Stimulated activated CD4-positive, alpha-beta T cell treated with anti-CD3 and anti-CD28 coated beads, Interleukin-1b, Interleukin-23, amount 100 ng/mL, for 24 hours (primary cell): Measurements from ENCODE around the gene FAM171A2.
A peak's percentile ranks its signal among the peaks of the same experiment; 100 is the strongest.
"Not testable (repeated sequence)": the region's sequence is repeated elsewhere in the genome, so short reads cannot be mapped to it uniquely, and the experiment has no call there.

ENCODE experiments used
- DNase-seq, 4 experiments: peaks; one replicate each; pipeline ENCODE4 v3.0.0-alpha.2; 2020; ENCODE audit warnings: low read depth in 4 of 4, low spot score in 1 of 4

The FAM171A2 gene

GRCh38 chr17:44363613-44364159, at the start of gene FAM171A2:
Gene FAM171A2 (minus strand): TSS chr17:44363853. CDS start chr17:44363714, 139 bp downstream.
- peak; percentile 40 to 52 (median 48) for DNase-seq

DNA sequence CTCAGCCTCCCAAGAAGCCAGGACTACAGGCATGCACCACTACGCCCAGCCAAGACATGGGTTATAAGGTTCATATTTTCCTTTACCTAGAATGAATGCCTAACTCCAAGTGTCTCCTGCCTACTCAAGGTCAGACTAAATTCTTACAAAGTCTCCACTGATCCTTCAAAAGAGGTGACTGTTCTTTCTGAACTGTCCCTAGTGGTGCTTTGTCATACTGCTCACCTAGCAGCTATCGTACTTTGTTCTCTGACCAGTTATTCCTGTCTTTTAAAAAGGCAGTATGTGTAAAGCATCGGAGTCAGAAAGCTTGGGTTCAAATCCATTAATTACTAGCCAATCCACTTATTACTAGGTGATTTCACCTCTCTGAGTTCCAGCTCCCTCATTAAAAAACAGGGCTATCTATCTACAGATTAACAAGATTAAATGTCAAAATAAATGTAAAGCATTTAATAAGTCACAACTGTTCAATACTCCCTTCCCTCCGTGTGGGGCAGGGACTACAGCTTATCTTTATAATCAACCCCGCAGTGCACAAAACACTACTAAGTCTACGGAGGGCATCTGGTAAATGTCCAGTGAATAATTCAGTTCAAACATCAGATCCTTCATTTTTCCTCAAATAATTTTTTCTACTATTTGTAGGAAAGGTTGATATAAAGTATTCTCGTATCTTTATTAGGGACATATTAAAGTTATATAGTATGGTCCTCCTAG, 45.8 kb upstream of the FAM171A2 start:
- no peak for DNase-seq

- no peak for DNase-seq
These were observed 45.1 kb upstream of the FAM171A2 start for GRCh38 chr17:44408786-44409185.

- no peak for DNase-seq
These were observed 39.0 kb upstream of the FAM171A2 start for GRCh38 chr17:44402564-44403172.

DNA sequence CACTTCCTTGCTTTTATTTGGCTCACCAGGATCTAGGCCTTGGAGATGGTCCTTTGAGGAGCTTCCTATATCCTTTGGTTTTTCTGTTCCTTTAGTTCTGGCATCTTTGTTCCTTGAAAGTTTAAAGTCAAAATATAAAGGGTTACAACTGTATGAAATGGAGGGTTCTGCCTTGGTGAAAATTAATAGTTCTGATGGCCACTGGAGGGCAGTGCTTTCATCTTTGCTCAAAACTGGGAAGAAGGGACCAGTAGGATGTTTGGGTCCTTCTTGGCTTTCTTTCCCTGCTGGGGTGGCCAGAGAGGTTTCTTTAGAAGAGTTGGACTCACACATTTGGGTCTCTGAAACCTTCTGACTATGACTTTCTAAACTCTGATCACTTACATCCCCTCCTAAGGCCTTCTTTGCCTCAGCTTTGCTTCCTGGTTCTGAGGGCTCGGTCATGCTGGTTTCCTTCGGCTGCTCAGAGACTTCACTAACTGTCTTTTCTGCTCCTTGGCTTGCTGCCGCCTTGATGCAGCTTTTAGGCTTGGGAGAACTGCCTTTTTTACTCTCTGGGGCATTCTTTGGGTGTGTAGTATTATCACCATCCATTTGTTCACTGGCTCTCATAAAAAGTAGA, 36.7 kb upstream of the FAM171A2 start:
- no peak for DNase-seq

GRCh38 chr17:44398692-44399691, 35.3 kb upstream of the FAM171A2 start:
- no peak for DNase-seq

DNA sequence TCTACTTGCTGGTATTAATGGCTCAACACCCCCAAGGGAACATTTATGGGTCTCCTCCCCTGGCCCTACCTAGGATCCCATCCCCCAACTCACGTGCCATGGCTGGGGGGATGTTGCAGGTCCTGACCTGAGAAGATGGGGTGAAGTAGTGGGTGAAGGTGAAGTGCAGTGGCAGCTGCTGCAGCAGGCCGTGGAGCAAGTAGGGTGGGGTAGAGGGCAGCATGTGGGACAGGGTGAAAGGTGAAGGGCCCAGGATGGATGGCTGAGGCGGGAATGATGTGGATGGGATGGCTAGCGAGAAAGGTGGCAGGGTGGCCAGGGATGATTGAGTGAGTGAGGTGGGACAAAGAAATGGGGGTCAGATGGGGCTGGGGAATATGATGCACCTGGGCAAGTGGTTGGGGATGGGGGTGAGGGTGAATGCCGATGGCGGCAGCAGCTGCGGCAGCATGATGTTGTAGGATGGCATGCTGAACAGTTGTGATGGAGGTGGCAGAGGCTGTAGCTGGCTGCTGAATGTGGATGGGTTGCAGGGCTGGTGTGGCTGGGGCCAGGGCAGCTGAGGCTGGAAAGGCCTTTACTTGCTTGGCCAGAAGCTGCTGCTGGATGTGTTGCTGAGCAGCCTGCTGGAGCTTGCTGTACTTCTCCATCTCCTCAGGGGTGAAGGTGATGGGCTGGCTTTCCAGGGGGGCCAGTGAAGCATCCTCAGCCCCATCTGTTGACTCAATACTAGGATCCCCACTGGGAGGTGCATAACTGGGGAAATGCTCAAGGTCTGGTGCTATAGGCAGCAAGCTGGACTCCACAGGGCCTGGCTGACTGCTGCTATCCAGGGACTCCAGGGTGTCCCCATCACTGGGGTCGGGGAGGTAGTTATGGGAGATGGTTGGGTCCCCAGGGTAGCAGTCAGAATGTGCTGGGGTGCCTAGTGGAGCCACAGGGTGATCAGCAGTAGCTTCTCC, 34.1 kb upstream of the FAM171A2 start:
- no peak for DNase-seq

- DNase-seq, result no peak
These were observed 33.3 kb upstream of the FAM171A2 start for GRCh38 chr17:44396946-44397345.

GRCh38 chr17:44394833-44395232, 31.2 kb upstream of the FAM171A2 start:
- no peak for DNase-seq

- not testable (repeated sequence) for DNase-seq
These were observed 30.5 kb upstream of the FAM171A2 start for GRCh38 chr17:44394112-44394511.

DNA sequence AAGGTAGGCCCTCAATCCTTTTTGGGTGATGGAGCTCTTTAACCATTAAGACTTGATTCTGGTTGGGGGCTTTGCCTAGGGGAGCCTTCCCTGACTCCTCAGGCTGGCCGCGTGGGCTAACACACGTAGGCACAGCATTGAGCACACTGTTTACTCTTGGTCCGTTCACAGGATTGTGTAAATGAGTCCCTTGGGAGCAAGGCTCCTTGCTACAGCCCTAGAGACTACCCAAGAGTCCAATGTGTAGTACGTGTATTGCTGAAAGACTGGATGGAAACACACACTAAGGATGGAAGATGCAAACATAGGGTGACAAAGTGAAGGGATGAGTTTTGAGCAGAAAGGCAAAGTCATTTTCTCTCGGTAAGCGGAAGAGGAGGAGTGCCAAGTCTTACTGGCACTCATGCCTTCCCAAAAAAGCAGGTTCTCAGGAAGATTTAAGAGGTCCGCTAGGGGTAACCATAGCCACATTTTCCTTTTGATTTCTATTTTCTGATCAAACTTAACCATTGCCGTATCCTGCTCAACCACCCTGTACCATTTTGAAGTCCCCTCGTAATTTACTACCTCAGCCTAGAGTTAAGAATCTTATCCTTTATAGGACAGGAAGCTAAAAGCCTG, 26.7 kb upstream of the FAM171A2 start:
- no peak for DNase-seq

GRCh38 chr17:44389723-44390202, 26.1 kb upstream of the FAM171A2 start:
- DNase-seq, result no peak

- no peak for DNase-seq
These were observed 25.6 kb upstream of the FAM171A2 start, which contains the start of gene ITGA2B for GRCh38 chr17:44389281-44389680. Gene ITGA2B (minus strand): TSS chr17:44389649. CDS start chr17:44389473, 176 bp downstream.

- no peak for DNase-seq
These were observed 24.2 kb upstream of the FAM171A2 start for GRCh38 chr17:44387804-44388203.

- no peak for DNase-seq
These were observed 22.5 kb upstream of the FAM171A2 start for GRCh38 chr17:44386182-44386525.

DNA sequence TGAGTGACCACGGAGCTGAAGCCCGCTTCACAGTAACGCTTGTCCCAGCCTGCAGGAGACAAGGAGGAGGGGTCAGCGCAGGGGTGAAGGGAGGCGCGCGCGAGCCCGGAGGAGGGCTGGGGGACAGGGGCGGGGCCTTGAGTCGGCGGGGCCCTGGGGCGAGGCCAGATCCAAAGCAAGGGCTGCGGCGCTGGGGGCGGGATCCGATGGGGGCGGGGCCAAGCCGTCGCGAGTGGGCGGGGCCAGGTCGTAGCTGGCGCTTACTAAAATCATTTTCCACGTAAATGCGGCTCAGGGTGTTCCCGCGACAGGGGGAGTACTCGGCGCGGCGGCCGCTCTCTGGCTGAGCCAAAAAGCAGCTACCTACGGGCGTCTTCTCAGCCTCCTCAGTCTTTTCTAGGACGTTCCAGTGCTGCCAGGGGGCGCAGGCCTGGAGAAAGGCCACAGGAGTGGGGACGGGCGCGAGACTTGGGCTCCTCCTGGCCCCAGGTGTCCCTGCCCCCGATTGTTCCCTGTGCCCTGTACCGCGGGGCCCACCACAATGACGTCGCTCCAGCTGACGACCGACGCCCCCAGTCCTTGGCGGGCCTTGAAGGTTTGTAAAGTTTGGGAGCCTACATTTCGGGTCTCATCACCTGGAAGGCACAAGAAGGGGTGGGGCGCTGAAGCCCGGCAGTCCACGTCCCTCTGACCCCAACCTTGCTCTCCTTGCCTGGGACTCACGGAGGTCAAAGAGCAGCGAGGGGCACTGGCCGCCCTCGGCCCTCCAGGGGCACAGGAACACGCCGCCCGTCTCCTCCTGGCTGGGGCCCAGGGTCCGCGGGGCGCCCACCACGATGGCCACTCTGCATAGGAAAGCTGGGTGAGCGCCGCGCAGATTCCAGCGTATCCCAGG, 21.9 kb upstream of the FAM171A2 start:
- peak; percentile 73 to 84 (median 79) for DNase-seq

- no peak for DNase-seq
These were observed 21.2 kb upstream of the FAM171A2 start for GRCh38 chr17:44384823-44385286.

GRCh38 chr17:44384281-44384822, 20.7 kb upstream of the FAM171A2 start:
- no peak for DNase-seq
